H9 (cell line): ENCODE measurements around the gene DAB2IP. TPM values are rescaled to one million over a fixed set of nuclear protein-coding genes. Genes with fewer than 3 reads are reported as not detected.

Experiments
- DNase-seq: peaks from one replicate; pipeline ENCODE4 v3.0.0-alpha.2; 2017
- H2AFZ ChIP-seq: one replicate; pipeline ENCODE4 v1.6.1; 2013; ENCODE audit warnings: mild to moderate bottlenecking, low read length, control low read depth, moderate library complexity
- H2AK5ac ChIP-seq: 2 replicates; pipeline ENCODE4 v1.6.1; 2013; ENCODE audit warnings: low read length, control low read depth, mixed read lengths; ENCODE audit not compliant: insufficient read length
- H2BK120ac ChIP-seq: one replicate; pipeline ENCODE4 v1.6.1; 2013; ENCODE audit warnings: low read depth, mild to moderate bottlenecking, low read length, control low read depth, inconsistent platforms; ENCODE audit not compliant: poor library complexity, severe bottlenecking
- H2BK12ac ChIP-seq: 2 replicates; pipeline ENCODE4 v1.6.1; 2013; ENCODE audit warnings: low read length, control low read depth, mixed read lengths, low read depth; ENCODE audit not compliant: insufficient read length
- H2BK15ac ChIP-seq: 2 replicates; pipeline ENCODE4 v1.6.1; 2013; ENCODE audit warnings: low read depth, low read length, control low read depth
- H2BK20ac ChIP-seq: one replicate; pipeline ENCODE4 v1.6.1; 2013; ENCODE audit warnings: low read depth, mild to moderate bottlenecking, low read length, control low read depth, inconsistent platforms; ENCODE audit not compliant: poor library complexity, severe bottlenecking
- H2BK5ac ChIP-seq: 2 replicates; pipeline ENCODE4 v1.6.1; 2013; ENCODE audit warnings: low read length, control low read depth, mixed read lengths; ENCODE audit not compliant: insufficient read length
- H3K14ac ChIP-seq: 2 replicates; pipeline ENCODE4 v1.6.1; 2013; ENCODE audit warnings: low read length, control low read depth; ENCODE audit not compliant: insufficient read depth
- H3K18ac ChIP-seq: 2 replicates; pipeline ENCODE4 v1.6.1; 2013; ENCODE audit warnings: low read depth, mild to moderate bottlenecking, mixed read lengths, low read length, control low read depth; ENCODE audit not compliant: insufficient read length
- H3K23ac ChIP-seq: 2 replicates; pipeline ENCODE4 v1.6.1; 2013; ENCODE audit warnings: low read length, control low read depth, mixed read lengths, low read depth; ENCODE audit not compliant: insufficient read length
- H3K23me2 ChIP-seq: 2 replicates; pipeline ENCODE4 v1.6.1; 2013; ENCODE audit warnings: low read depth, mild to moderate bottlenecking, mixed read lengths, low read length, control low read depth; ENCODE audit not compliant: insufficient read length, poor library complexity, severe bottlenecking
- H3K27ac ChIP-seq: 2 replicates; pipeline ENCODE4 v1.5.1; 2013; ENCODE audit warnings: low read length, control low read depth, mixed read lengths, low read depth; ENCODE audit not compliant: insufficient read length
- H3K27me3 ChIP-seq: 2 replicates; pipeline ENCODE4 v1.6.1; 2013; ENCODE audit warnings: low read length, control low read depth, inconsistent platforms; ENCODE audit not compliant: insufficient read depth
- H3K4ac ChIP-seq: 2 replicates; pipeline ENCODE4 v1.6.1; 2013; ENCODE audit warnings: low read depth, mild to moderate bottlenecking, control low read depth, inconsistent platforms, low read length, moderate library complexity
- H3K4me1 ChIP-seq: 2 replicates; pipeline ENCODE4 v1.6.1; 2013; ENCODE audit warnings: low read length, control low read depth, inconsistent platforms; ENCODE audit not compliant: insufficient read depth
- H3K4me2 ChIP-seq: 2 replicates; pipeline ENCODE4 v1.6.1; 2013; ENCODE audit warnings: low read length, control low read depth, mixed read lengths; ENCODE audit not compliant: insufficient read length, insufficient read depth
- H3K56ac ChIP-seq: 2 replicates; pipeline ENCODE4 v1.6.1; 2013; ENCODE audit warnings: low read depth, mild to moderate bottlenecking, mixed read lengths, low read length, control low read depth; ENCODE audit not compliant: insufficient read length
- H3K79me1 ChIP-seq: 2 replicates; pipeline ENCODE4 v1.6.1; 2013; ENCODE audit warnings: low read depth, mild to moderate bottlenecking, moderate library complexity, low read length, control low read depth, inconsistent platforms; ENCODE audit not compliant: insufficient read depth, poor library complexity, severe bottlenecking
- H3K79me2 ChIP-seq: 2 replicates; pipeline ENCODE4 v1.6.1; 2013; ENCODE audit warnings: low read length, control low read depth, inconsistent platforms; ENCODE audit not compliant: insufficient read depth
- H3K9ac ChIP-seq: 2 replicates; pipeline ENCODE4 v1.6.1; 2013; ENCODE audit warnings: low read length, control low read depth, mixed read lengths; ENCODE audit not compliant: insufficient read length; ENCODE audit errors: extremely low read depth
- H3K9me3 ChIP-seq: one replicate; pipeline ENCODE4 v1.6.1; 2013; ENCODE audit warnings: low read depth, low read length, inconsistent platforms; ENCODE audit not compliant: control insufficient read depth
- H3T11ph ChIP-seq: one replicate; pipeline ENCODE4 v1.6.1; 2013; ENCODE audit warnings: mild to moderate bottlenecking, low read length, control low read depth, inconsistent platforms
- H4K20me1 ChIP-seq: one replicate; pipeline ENCODE4 v1.6.1; 2013; ENCODE audit not compliant: control insufficient read depth, insufficient read length, insufficient read depth
- H4K5ac ChIP-seq: 2 replicates; pipeline ENCODE4 v1.6.1; 2013; ENCODE audit warnings: low read depth, mild to moderate bottlenecking, mixed read lengths, low read length, control low read depth; ENCODE audit not compliant: insufficient read length
- H4K8ac ChIP-seq: replicated peaks from 2 replicates; pipeline ENCODE4 v1.6.1; 2013; ENCODE audit warnings: low read length, control low read depth, mixed read lengths, low read depth; ENCODE audit not compliant: insufficient read length
- H4K91ac ChIP-seq: 2 replicates; pipeline ENCODE4 v1.6.1; 2013; ENCODE audit warnings: low read depth, mild to moderate bottlenecking, moderate library complexity, mixed read lengths, low read length, control low read depth; ENCODE audit not compliant: insufficient read length
- H3K27ac Mint-ChIP-seq, 3 experiments: 2 replicates in 2 of 3; 3 replicates in 1 of 3; pipeline ENCODE4 v1.8.0; 2020 to 2021; ENCODE audit warnings: mixed read lengths in 3 of 3, mild to moderate bottlenecking in 1 of 3, moderate library complexity in 1 of 3
- H3K27me3 Mint-ChIP-seq: 2 replicates; pipeline ENCODE4 v1.8.0; 2021; ENCODE audit warnings: low read depth, mild to moderate bottlenecking, moderate library complexity, mixed read lengths
- H3K36me3 Mint-ChIP-seq, 3 experiments: 2 replicates in 2 of 3; 3 replicates in 1 of 3; pipeline ENCODE4 v1.8.0; 2020 to 2021; ENCODE audit warnings: low read depth in 3 of 3, mixed read lengths in 3 of 3; ENCODE audit not compliant: insufficient read depth in 1 of 3
- H3K4me1 Mint-ChIP-seq, 2 experiments: 2 replicates each; pipeline ENCODE4 v1.8.0; 2020; ENCODE audit warnings: mixed read lengths in 2 of 2
- H3K4me3 Mint-ChIP-seq, 2 experiments: 2 replicates in 1 of 2; 3 replicates in 1 of 2; pipeline ENCODE4 v1.8.0; 2020 to 2021; ENCODE audit warnings: mild to moderate bottlenecking in 2 of 2, mixed read lengths in 2 of 2, moderate library complexity in 1 of 2
- H3K9me3 Mint-ChIP-seq, 2 experiments: 2 replicates in 1 of 2; 3 replicates in 1 of 2; pipeline ENCODE4 v1.8.0; 2020; ENCODE audit warnings: mild to moderate bottlenecking in 2 of 2, mixed read lengths in 2 of 2, moderate library complexity in 1 of 2
- WGBS: extraction: QIAGEN DNeasy Blood & Tissue Kit; methylation state at CpG from one replicate; pipeline ENCODE4 v1.1.7; 2013; ENCODE audit warnings: missing lambda C conversion rate, low lambda C conversion rate, mixed read lengths; ENCODE audit not compliant: insufficient read length; ENCODE audit errors: extremely low coverage; 5-methylcytosine and 5-hydroxymethylcytosine counted together
- total RNA-seq: library from RNA; stranded (reverse); gene quantifications from 2 replicates; pipeline ENCODE4 v1.2.1, GENCODE V29; 2021
- TF ChIP-seq, protein P1 (sequence below): fragments of 200-600 bp; sonication (generic); conservative IDR thresholded peaks from 3 replicates; pipeline ENCODE4 v1.8.0; 2021; ENCODE audit warnings: antibody characterized with exemption, mild to moderate bottlenecking

The DAB2IP gene
- total RNA-seq, 1 experiment from 2014 or later: 22.6 TPM

DNA sequence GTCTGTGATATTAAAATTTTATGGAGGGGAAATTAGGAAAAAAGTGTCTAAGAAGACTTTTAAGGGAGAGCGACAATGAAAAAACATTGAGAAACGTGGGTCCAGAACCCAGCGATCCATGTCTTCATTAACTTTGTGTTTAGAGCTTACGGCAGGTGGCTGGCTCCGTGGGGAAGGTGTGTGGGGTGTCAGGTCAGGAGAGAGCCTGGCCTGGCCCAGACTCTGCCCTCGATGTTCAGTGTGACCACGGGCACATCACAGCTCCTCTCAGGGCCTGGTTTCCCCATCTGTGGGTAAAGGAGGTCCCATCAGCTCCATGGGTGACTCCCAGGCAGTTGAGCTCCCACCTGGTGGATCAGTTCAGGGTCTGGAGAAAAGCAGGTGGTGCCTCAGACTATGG is 22.1 kb downstream of the DAB2IP start:
- TF ChIP-seq, protein P1, sequence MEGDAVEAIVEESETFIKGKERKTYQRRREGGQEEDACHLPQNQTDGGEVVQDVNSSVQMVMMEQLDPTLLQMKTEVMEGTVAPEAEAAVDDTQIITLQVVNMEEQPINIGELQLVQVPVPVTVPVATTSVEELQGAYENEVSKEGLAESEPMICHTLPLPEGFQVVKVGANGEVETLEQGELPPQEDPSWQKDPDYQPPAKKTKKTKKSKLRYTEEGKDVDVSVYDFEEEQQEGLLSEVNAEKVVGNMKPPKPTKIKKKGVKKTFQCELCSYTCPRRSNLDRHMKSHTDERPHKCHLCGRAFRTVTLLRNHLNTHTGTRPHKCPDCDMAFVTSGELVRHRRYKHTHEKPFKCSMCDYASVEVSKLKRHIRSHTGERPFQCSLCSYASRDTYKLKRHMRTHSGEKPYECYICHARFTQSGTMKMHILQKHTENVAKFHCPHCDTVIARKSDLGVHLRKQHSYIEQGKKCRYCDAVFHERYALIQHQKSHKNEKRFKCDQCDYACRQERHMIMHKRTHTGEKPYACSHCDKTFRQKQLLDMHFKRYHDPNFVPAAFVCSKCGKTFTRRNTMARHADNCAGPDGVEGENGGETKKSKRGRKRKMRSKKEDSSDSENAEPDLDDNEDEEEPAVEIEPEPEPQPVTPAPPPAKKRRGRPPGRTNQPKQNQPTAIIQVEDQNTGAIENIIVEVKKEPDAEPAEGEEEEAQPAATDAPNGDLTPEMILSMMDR: no peak
- no CpG with 5 or more reads among the region's 7 CpGs for WGBS
- Histone ChIP-seq H3K27ac (no peak overlapping the region), H2BK15ac (no peak overlapping the region), H2BK12ac (no peak overlapping the region), H3K79me1 (peaks cover 3% of the 10 kb centered on the region), H4K20me1 (no peaks in the 10 kb centered on the region), H3K23ac (no peak overlapping the region), H3T11ph (no peak overlapping the region), H3K9me3 (no peaks in the 10 kb centered on the region), H3K14ac (no peak overlapping the region; the same call in 1 of the 2 replicates), H3K9ac (no peak overlapping the region), H3K4me1 (peaks cover 8% of the 10 kb centered on the region; the same call in 1 of the 2 replicates), H3K23me2 (no peaks in the 10 kb centered on the region), H2AK5ac (no peak overlapping the region), H2BK20ac (no peak overlapping the region), H4K91ac (no peak overlapping the region), H2BK5ac (no peak overlapping the region), H3K4ac (no peak overlapping the region), H3K4me2 (no peak overlapping the region), H2AFZ (no peak overlapping the region), H4K5ac (no peak overlapping the region), H2BK120ac (no peak overlapping the region), H3K79me2 (no peaks in the 10 kb centered on the region), H3K27me3 (no peaks in the 10 kb centered on the region), H3K18ac (no peak overlapping the region), H4K8ac (no peak overlapping the region), H3K56ac (no peak overlapping the region)
- no peak overlapping the region for H3K4me3 Mint-ChIP-seq
- H3K27ac Mint-ChIP-seq: no peak overlapping the region
- peaks cover 4% of the 10 kb centered on the region for H3K27me3 Mint-ChIP-seq
- peaks cover 0 to 6% (median 0%) of the 10 kb centered on the region in 3 experiments; a peak in 2 of 7 replicates for H3K36me3 Mint-ChIP-seq
- peaks cover 28% of the 10 kb centered on the region in 2 experiments for H3K4me1 Mint-ChIP-seq
- no peak for DNase-seq
- H3K9me3 Mint-ChIP-seq: no peaks in the 10 kb centered on the region
